OCI-M1 (cell line): ENCODE results near the gene LIG1.

Source experiments
- DNase-seq: peaks from one replicate; lab custom pipeline; 2025; lab: John Stamatoyannopoulos, UW

LIG1 gene

GRCh38 chr19:48181505-48181904, 11.4 kb upstream of the LIG1 start:
- DNase-seq, result no peak

GRCh38 chr19:48176226-48176625, 6.1 kb upstream of the LIG1 start:
- DNase-seq, result no peak

GRCh38 chr19:48175578-48175977, 5.4 kb upstream of the LIG1 start:
- no peak for DNase-seq

GRCh38 chr19:48174445-48175030, 4.4 kb upstream of the LIG1 start:
- DNase-seq, result no peak

- no peak for DNase-seq
These were observed 1.6 kb upstream of the LIG1 start for GRCh38 chr19:48171710-48172109.

GRCh38 chr19:48170817-48171347, 738 bp upstream of the LIG1 start:
- DNase-seq, result no peak

GRCh38 chr19:48169578-48169938, 586 bp downstream of the LIG1 start:
- peak; percentile 86 for DNase-seq

GRCh38 chr19:48168689-48169088, 1.5 kb downstream of the LIG1 start:
- no peak for DNase-seq

GRCh38 chr19:48158210-48158790, 11.8 kb downstream of the LIG1 start:
- no peak for DNase-seq

GRCh38 chr19:48154003-48154402, 16.1 kb downstream of the LIG1 start:
- no peak for DNase-seq

GRCh38 chr19:48152551-48152950, 17.6 kb downstream of the LIG1 start:
- peak; percentile 86 for DNase-seq

- no peak for DNase-seq
These were observed 20.7 kb downstream of the LIG1 start for GRCh38 chr19:48149430-48149829.

GRCh38 chr19:48148576-48148975, 21.6 kb downstream of the LIG1 start:
- no peak for DNase-seq

- no peak for DNase-seq
These were observed 22.5 kb downstream of the LIG1 start for GRCh38 chr19:48147597-48148175.

- no peak for DNase-seq
These were observed 31.1 kb downstream of the LIG1 start for GRCh38 chr19:48139053-48139452.

- no peak for DNase-seq
These were observed 32.7 kb downstream of the LIG1 start for GRCh38 chr19:48137411-48137810.

- DNase-seq, result no peak
These were observed 33.6 kb downstream of the LIG1 start for GRCh38 chr19:48136547-48136946.

- no peak for DNase-seq
These were observed 34.7 kb downstream of the LIG1 start for GRCh38 chr19:48135411-48135810.

GRCh38 chr19:48133094-48133493, 37.0 kb downstream of the LIG1 start:
- no peak for DNase-seq

GRCh38 chr19:48127561-48127960, 42.6 kb downstream of the LIG1 start:
- no peak for DNase-seq

- DNase-seq, result no peak
These were observed 46.1 kb downstream of the LIG1 start for GRCh38 chr19:48123907-48124651.

- no peak for DNase-seq
These were observed 47.7 kb downstream of the LIG1 start for GRCh38 chr19:48122421-48122820.

- no peak for DNase-seq
These were observed 48.2 kb downstream of the LIG1 start for GRCh38 chr19:48121909-48122371.
